ENCODE measurements around the gene TRIM33. TPM values are rescaled to one million over a fixed set of nuclear protein-coding genes. Genes with fewer than 3 reads are reported as not detected.
"Not testable (repeated sequence)": the region's sequence is repeated elsewhere in the genome, so short reads cannot be mapped to it uniquely, and the experiment has no call there.

The TRIM33 gene
- total RNA-seq, 3 donors from 2014 or later (not counting 1 experiment from before 2014, with no cell fraction given): 70.6 to 91.5 (median 86.1) TPM

GRCh38 chr1:114448370-114449036 is 62.5 kb downstream of the TRIM33 start:
- H3K27me3 Mint-ChIP-seq (ENCODE audit: low read depth in 2 of 2): no peaks in the 10 kb centered on the region
- Histone ChIP-seq H3K27me3 (ENCODE audit: control insufficient read depth, insufficient read depth, low read length) (no peaks in the 10 kb centered on the region), H3K9me3 (ENCODE audit: control insufficient read depth, insufficient read depth, low read length) (no peaks in the 10 kb centered on the region), H3K27ac (ENCODE audit: low read length) (no peak overlapping the region), H3K4me3 (ENCODE audit: low read length) (no peak overlapping the region), H3K36me3 (ENCODE audit: control insufficient read depth, insufficient read depth, low read length) (peaks cover 26% of the 10 kb centered on the region), H3K4me1 (ENCODE audit: control insufficient read depth, insufficient read depth, low read length) (no peaks in the 10 kb centered on the region)
- H3K36me3 Mint-ChIP-seq: peaks cover 5% of the 10 kb centered on the region
- H3K9me3 Mint-ChIP-seq: no peaks in the 10 kb centered on the region
- TF ChIP-seq CTCF (IDR thresholded peaks at IDR 0.05): no peak
- peaks cover 10% of the 10 kb centered on the region in 2 donors for H3K4me1 Mint-ChIP-seq
- intact Hi-C loops (cut with micrococcal nuclease): no loop called here
- no peak for DNase-seq
- H3K4me3 Mint-ChIP-seq: no peak overlapping the region
- H3K27ac Mint-ChIP-seq: no peak overlapping the region
- WGBS (ENCODE audit: insufficient coverage): 97% methylated on average over 3 of the region's 3 CpGs
- no peak for ATAC-seq

GRCh38 chr1:114446198-114446597 is 64.8 kb downstream of the TRIM33 start:
- intact Hi-C loops (cut with micrococcal nuclease): no loop called here
- TF ChIP-seq CTCF (IDR thresholded peaks at IDR 0.05): no peak
- H3K4me3 ChIP-seq (ENCODE audit: low read length): no peak overlapping the region
- peaks cover 30% of the 10 kb centered on the region for H3K36me3 ChIP-seq (ENCODE audit: control insufficient read depth, insufficient read depth, low read length)
- no peaks in the 10 kb centered on the region for H3K4me1 ChIP-seq (ENCODE audit: control insufficient read depth, insufficient read depth, low read length)
- H3K27me3 ChIP-seq (ENCODE audit: control insufficient read depth, insufficient read depth, low read length): no peaks in the 10 kb centered on the region
- no peak overlapping the region for H3K27ac ChIP-seq (ENCODE audit: low read length)
- H3K4me3 Mint-ChIP-seq: no peak overlapping the region
- H3K4me1 Mint-ChIP-seq: peaks cover 5 to 10% of the 10 kb centered on the region in 2 donors
- no peak for DNase-seq
- 100% methylated on average over 1 of the region's 1 CpG for whole genome bisulfite sequencing (ENCODE audit: insufficient coverage)
- ATAC-seq: no peak
- no peaks in the 10 kb centered on the region for H3K27me3 Mint-ChIP-seq (ENCODE audit: low read depth in 2 of 2)
- no peaks in the 10 kb centered on the region for H3K9me3 ChIP-seq (ENCODE audit: control insufficient read depth, insufficient read depth, low read length)
- H3K9me3 Mint-ChIP-seq: no peaks in the 10 kb centered on the region
- no peak overlapping the region for H3K27ac Mint-ChIP-seq
- peaks cover 5% of the 10 kb centered on the region for H3K36me3 Mint-ChIP-seq

- H3K9me3 Mint-ChIP-seq; ATAC-seq; intact Hi-C loops (cut with micrococcal nuclease); H3K4me1 ChIP-seq (ENCODE audit: control insufficient read depth, insufficient read depth, low read length); H3K27ac ChIP-seq (ENCODE audit: low read length); H3K27ac Mint-ChIP-seq; H3K27me3 ChIP-seq (ENCODE audit: control insufficient read depth, insufficient read depth, low read length); H3K4me3 Mint-ChIP-seq; H3K9me3 ChIP-seq (ENCODE audit: control insufficient read depth, insufficient read depth, low read length); DNase-seq; H3K27me3 Mint-ChIP-seq (ENCODE audit: low read depth in 2 of 2); H3K36me3 Mint-ChIP-seq; H3K4me3 ChIP-seq (ENCODE audit: low read length): not testable (repeated sequence)
- WGBS (ENCODE audit: insufficient coverage): 98% methylated on average over 4 of the region's 4 CpGs
- peaks cover 31% of the 10 kb centered on the region for H3K36me3 ChIP-seq (ENCODE audit: control insufficient read depth, insufficient read depth, low read length)
- peaks cover 18 to 28% of the 10 kb centered on the region in 2 donors for H3K4me1 Mint-ChIP-seq
Observed at GRCh38 chr1:114443226-114443625, 67.8 kb downstream of the TRIM33 start.

- peaks cover 28% of the 10 kb centered on the region for H3K36me3 ChIP-seq (ENCODE audit: control insufficient read depth, insufficient read depth, low read length)
- no peak overlapping the region for H3K4me3 Mint-ChIP-seq
- DNase-seq (no peak), ATAC-seq (no peak)
- H3K9me3 ChIP-seq (ENCODE audit: control insufficient read depth, insufficient read depth, low read length): no peaks in the 10 kb centered on the region
- no peak for TF ChIP-seq CTCF (IDR thresholded peaks at IDR 0.05)
- no peaks in the 10 kb centered on the region for H3K27me3 ChIP-seq (ENCODE audit: control insufficient read depth, insufficient read depth, low read length)
- H3K4me1 ChIP-seq (ENCODE audit: control insufficient read depth, insufficient read depth, low read length): no peaks in the 10 kb centered on the region
- H3K4me1 Mint-ChIP-seq: peaks cover 18 to 29% of the 10 kb centered on the region in 2 donors
- H3K27ac ChIP-seq (ENCODE audit: low read length): no peak overlapping the region
- no peaks in the 10 kb centered on the region for H3K9me3 Mint-ChIP-seq
- no peak overlapping the region for H3K27ac Mint-ChIP-seq
- no peak overlapping the region for H3K4me3 ChIP-seq (ENCODE audit: low read length)
- intact Hi-C loops (cut with micrococcal nuclease): no loop called here
- peaks cover 5% of the 10 kb centered on the region for H3K36me3 Mint-ChIP-seq
- no peaks in the 10 kb centered on the region for H3K27me3 Mint-ChIP-seq (ENCODE audit: low read depth in 2 of 2)
- WGBS (ENCODE audit: insufficient coverage): 98% methylated on average over 3 of the region's 3 CpGs
Observed at GRCh38 chr1:114441332-114441731, 69.7 kb downstream of the TRIM33 start.
